NCI-H187 (cell line): ENCODE results near the gene MMP24.
"Not testable (repeated sequence)": the region's sequence is repeated elsewhere in the genome, so short reads cannot be mapped to it uniquely, and the experiment has no call there.

Experiments
- DNase-seq, 2 experiments: peaks; one replicate each; lab custom pipeline; 2025; lab: John Stamatoyannopoulos, UW

The MMP24 gene

DNA sequence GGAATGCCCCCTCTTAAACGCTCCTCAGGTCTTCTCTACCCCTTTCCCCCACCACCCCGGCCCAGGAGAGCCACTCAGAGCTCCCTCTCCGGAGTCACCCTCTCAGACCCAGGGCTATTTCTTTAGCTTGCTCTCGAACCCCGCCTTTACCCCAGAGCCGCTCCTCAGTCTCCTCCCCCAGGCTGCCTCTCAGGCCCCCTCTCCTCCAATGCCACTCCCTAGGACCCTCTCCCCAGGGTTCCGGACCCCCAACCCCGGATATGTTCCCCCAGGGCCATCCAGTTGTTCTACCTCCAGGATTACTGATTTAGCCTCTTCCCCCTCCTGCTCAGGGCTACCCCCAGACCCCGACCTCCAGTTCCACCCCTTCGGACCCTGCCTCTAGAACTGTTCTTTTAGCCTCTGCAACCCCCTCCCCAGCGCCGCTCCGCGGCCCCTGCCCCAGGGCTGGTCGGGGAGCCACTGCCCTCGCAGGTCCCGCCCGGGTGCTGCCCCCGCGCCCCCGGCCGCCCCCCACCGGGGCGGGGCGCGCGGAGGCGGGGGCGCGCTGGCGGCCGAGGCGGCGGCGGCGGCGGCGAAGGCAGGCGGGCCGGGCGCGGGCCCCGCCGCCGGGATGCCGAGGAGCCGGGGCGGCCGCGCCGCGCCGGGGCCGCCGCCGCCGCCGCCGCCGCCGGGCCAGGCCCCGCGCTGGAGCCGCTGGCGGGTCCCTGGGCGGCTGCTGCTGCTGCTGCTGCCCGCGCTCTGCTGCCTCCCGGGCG is at the start of gene MMP24:
Gene MMP24, plus strand, starts transcription at position 565 of the 758 bp plus-strand sequence. Its CDS starts 49 bp downstream, at position 614.
- no peak for DNase-seq

DNA sequence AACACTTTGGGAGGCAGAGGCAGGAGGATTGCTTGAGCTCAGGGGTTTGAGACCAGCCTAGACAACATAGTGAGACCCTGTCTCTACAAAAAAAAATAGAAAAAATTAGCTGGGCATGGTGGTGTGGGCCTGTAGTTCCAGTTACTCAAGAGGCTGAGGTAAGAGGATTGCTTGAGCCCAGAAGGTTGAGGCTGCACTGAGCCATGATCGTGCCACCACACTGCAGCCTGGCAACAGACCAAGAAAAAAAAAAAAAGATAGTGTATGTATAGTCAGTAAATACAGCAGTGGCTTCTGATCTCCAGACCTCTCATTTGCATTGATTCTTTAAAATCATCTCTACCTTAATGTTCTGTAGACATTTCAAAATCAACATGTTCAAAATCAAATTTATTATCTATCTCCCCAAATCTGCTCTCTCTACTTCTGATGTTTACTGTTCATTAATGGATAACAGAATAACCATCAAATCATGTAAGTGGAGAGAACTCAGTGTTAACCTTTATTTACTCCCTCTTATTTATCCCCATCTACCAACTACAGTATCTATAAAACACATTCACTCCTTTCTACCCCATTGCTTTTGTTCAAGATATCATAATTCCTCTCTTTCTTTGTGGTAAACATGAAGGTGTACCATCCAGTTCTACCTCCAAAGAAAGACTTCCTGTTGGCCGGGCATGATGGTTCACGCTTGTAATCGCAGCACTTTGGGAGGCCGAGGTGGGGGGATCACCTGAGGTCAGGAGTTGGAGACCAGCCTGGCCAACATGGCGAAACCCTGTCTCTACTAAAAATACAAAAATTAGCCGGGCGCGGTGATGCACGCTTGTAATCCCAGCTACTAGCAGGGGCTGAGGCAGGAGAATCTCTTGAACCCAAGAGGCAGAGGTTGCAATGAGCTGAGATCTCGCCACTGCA is 46.9 kb upstream of the MMP24 start:
- no peak for DNase-seq

DNA sequence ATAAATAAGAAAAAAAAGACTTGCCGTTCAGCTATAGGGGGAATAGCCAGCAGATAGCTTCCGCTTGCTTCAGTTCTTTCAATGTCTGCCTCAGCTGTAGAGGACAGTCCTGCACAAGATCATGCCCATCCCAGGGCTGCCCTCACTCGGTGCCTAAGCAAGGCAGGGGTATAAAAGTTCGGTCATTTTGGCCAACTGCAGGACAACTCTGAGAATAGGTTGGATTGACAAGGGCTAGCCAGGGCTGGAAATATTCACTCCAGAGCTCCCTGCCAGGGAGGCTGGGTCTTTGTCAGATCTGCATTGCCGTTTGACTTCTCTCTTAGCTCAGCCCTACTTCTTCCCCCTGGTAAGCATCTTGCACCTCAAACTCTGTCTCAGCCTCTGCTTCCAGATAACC is 46.2 kb upstream of the MMP24 start:
- no peak for DNase-seq

DNA sequence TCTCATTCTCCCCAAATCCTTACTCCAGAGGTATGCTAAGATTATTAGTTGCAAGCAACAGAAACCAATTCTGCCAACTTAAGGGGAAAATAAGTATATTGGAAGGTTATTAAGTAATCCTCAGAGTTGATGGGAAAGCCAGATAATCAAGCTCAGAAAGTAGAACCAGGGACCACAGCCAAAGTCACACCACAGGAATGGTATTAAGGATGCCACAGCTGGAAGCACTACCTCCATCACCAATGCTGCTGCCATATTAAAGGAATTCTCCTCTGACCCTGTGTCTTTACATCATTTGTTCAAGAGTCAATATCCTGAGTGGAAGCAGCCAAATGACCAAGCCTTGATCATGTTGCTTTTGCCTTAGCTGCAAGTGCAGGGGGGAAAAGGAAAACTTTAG is 44.8 kb upstream of the MMP24 start:
- no peak for DNase-seq

DNA sequence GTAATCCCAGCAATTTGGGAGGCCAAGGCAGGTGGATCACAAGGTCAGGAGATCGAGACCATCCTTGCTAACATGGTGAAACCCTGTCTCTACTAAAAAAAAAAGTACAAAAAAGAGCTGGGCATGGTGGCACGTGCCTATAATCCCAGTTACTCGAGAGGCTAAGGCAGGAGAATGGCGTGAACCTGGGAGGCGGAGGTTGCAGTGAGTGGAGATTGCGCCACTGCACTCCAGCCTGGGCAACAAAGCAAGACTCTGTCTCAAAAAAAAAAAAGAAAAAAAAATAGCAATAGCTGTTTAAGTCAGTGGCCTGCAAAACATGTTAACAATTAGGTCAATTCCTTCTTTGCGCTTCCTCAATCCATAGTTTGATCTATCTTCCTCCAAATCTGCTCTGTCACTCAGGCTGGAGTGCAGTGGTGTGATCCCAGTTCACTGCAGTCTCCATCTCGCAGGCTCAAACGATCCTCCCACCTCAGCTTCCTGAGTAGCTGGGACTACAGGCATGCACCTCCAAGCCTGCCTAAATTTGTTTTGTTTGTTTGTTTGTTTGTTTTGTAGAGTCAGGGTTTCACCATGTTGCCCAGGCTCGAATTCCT is 39.7 kb upstream of the MMP24 start:
- DNase-seq, result not testable (repeated sequence)

DNA sequence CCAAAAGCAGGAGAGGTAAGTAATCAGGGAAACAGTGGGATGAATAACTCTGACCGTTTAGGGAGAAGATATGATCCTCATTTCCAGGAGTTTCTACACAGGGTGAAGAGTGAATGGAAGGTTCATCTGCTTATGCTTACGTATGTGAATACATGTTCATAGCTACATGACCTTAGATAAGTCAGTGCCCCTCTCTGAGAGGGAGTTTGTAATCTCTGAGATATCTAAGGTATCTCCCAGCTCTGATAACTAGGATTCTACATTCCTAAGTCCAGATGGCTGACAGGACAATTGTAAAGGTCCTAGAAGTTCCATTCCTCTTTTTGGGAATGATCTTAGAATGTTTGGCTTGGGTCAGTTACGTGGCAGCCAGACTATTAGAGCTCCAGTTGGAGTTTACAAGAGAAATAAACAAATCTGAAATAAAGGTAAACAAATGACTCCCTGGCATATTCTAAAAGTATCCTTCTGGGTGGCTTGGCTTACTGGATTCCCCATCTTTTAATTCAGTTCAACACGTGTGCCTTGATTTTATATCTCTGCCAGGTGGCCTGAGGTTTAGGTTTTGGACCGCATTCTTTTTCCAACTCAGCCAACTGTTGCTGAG is 38.8 kb upstream of the MMP24 start:
- DNase-seq, result no peak

DNA sequence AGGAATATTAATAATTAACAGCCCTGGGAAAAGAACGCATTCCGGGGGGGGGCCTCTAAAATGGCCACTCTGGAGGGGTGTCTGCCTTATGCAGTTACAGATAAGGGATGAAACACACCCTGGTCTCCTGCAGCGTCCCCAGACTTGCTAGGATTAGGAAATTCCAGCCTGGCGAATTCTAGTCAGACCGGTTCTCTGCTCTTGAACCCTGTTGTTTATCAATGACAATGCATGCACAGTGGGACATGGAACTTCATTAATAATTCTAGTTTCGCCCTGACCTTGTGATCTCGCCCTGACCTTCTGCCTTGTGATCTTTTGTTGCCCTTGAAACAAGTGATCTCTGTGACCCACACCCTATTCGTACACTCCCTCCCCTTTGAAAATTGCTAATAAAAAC is 37.3 kb upstream of the MMP24 start:
- not testable (repeated sequence) for DNase-seq

DNA sequence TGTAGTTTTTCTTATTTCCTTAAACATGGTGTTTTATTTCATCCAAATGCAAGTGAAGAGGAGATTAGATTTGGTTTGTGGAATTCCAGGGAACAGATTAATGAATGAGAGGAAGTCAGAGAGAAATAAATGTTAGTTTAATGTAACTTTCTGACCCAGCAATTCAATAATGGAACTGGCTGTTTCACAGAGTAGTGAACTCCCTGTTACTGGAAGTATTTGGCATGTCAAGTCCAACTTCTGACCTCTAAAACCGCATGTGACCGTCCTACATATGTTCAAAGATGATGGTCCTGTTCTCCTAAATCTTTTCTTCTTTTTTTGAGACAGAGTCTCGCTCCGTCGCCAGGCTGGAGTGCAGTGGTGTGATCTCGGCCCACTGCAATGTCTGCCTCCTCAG is 35.9 kb upstream of the MMP24 start:
- no peak for DNase-seq

DNA sequence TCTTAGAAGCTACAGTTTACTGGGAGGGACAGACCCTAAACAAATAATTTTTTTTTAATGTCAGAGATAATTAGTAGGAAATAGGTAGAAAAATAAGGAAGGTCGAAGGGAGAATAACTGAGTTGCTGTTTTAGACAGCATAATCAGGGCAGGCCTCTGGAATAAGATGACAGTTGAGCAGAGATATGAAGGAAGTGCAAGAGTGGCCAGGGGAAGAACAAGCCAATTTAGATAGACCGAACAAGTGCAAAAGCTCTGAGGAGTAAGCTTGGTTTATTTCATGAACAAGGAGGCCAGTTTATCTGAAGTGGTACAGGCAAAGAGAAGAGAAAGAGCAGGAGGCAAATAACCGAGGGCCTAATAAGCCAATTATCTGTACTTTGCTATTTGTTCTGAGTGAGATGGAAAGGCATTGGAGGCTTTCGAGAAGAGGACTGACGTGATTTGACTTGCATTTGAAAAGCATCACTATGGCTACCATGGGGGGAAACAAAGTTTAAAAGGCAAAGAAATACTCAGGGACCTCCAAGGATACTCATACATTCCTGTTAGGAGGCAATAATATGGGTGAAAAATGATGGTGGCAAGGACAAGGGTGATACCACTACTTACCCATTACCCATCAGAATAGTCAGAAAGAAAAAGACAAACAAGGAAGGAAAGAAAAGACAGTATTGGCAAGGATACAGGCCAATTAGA is 34.9 kb upstream of the MMP24 start:
- no peak for DNase-seq

DNA sequence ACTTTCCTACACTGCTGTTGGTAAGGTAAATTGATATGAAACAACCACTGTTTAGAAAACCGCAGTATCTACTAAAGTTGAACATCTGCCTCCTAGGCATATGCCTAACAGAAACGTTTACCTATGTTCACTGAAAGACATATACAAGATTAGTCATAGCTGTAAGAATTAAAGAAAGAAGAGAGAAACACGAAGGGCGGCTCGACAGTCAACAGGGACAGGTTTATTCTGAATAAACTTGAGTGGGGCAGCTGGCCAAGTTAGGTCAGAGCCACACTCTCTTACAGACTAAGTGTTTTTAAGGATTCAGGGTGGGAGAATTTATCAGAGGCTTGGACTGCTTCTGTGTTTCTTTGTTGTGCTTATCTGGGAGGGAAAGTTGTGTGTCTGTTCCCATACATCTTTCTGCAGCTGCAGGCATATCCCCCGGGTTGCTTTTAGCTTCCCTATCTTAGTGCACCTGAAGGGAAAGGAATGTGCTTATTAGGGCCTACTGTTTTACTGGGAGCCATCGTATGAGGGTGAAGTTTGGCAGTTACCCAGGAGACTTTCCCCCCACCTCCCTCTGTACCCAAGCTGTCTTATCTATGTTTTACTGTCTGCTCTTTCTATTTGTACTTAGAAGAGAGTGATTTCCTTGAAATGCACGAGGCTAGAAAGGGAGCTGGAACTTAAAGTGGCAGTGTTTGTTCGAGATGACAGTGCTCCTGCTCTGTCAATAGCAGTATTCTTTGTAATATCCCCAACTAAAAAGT is 34.2 kb upstream of the MMP24 start:
- DNase-seq, result no peak

DNA sequence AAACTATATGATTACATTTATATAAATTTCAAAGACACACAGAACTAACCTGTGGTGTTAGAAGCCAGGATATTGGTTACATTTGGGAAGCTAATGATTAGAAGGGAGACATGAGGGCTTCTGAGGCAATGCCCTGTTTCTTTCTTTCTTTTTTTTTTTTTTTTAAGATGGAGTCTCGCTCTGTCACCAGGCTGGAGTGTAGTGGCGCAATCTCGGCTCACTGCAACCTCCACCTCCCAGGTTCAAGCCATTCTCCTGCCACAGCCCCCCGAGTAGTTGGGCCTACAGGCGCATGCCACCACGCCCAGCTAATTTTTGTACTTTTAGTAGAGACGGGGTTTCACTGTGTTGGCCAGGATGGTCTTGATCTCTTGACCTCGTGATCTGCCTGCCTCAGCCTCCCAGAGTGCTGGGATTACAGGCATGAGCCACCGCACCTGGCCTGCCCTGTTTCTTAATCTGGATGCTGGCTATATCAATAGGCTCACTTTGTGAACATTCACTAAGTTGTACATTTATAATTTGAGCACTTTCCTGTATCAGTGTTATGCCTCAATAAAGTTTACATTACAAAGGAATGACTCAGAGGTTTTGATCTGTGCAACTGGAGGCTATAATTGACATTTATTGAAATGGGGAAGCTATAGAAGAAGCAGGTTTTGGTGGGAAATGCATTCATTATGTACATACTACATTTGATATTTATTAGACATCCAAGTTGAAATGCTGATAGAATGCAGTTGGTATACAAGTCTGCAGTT is 33.3 kb upstream of the MMP24 start:
- DNase-seq, result not testable (repeated sequence)

DNA sequence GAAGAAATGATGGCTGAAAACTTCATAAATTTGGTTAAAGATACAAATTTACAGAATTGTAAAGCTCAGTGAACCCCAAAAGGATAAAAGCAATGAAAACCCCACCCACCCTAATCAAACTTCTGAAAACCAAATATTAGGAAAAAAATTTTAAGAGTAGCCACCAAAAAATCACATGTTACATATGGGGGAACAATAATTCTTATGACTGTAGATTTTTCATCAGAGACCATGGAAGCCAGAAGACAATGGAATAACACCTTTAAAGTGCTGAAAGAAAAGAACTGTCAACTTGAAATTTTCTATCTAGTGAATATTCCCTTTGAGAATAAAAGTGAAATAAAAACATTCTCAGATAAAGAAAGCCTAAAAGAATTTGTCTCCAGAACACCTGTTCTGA is 30.2 kb upstream of the MMP24 start:
- DNase-seq, result no peak

DNA sequence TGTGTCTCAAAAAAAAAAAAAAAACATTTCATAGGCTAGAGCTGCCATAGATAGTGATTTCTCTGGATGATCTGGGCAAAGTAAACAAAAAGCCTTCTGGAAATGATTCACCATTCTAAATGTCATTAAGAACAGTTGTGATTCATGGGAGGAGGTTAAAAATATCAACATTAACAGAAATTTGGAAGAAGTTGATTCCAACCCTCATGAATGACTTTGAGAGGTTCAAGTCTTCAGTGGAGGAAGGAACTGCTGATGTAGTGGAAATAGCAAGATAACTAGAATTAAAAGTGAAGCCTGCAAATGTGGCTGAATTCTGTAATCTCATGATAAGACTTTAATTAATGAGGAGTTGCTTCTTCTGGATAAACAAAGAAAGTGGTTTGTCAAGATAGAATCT is 26.8 kb upstream of the MMP24 start:
- DNase-seq, result no peak

DNA sequence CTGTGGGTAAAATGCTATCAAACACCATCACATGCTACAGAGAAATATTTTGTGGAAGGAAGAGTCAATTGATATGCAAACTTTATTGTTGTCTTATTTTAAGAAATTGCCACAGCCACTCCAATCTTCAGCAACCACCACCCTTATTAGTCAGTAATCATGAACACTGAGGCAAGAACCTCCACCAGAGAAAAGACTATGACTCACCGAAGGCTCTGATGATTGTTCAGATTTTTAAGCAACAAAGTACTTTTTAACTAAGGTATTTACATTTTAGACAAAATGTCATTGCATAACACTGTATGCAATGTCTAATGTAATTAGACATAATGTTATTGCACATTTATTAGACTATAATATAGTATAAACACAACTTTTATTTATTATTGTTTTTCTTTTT is 26.2 kb upstream of the MMP24 start:
- DNase-seq, result no peak

DNA sequence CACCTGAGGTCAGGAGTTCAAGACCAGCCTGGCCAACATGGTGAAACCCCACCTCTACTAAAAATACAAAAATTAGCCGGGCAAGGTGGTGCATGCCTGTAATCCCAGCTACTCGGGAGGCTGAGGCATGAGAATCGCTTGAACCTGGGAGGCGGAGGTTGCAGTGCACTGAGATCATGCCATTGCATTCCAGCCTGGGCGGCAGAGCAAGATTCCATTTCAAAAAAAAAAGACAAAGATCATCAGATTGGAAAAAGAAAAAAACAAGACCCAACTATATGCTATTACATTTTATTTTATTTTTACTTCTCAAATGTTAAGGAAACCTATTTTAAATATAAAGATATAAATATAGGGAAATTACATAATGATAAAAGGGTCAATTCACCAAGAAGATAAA is 25.0 kb upstream of the MMP24 start:
- not testable (repeated sequence) for DNase-seq

DNA sequence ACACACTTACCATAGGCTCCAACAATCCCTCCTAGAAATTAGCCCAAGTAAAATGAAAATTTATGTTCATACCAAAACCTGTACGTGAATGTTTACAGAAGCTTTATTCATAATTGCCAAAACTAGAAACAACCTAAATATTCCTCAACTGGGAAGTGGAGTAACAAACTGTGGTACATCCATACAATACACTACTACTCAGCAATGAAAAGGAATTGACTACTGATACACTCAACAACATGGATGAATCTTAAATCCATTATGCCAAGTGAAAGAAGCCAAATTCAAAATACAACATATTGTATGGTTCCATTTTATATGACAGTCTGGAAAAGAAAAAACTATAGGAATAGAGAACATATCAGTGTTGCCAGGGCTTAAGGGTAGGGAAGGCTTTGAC is 19.7 kb upstream of the MMP24 start:
- DNase-seq, result no peak

DNA sequence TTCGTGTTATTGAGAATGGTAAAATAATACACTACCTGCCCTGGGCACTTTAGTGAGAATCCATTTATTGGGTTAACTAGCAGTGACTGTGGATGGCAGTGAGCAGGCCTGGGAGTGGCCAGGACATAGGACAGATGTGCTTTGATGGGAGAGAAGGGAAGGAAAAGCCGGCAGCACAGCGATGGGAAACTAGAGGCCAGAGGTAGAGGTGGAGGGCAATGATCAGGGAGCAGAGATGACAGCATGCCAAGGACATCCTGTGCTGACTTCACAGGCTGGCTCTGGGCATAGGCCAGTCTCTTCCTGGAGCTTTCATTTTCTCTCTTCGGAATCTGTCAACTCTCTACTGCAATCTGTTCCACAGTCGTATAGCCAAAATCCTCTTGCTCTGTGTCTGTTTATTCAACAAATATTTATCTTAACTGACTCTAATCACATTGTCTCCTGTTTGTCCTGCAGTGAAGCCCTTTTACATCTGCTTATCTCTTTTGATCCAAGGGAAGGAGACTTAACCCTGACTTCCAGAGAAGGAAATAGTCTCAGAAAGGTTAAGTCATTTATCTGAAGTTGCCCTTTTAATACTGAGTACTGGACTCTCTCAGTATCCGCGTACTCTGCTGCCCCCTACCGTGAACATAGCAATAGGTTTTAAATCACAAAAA is 18.4 kb upstream of the MMP24 start:
- peak; percentile 4 to 15 for DNase-seq

DNA sequence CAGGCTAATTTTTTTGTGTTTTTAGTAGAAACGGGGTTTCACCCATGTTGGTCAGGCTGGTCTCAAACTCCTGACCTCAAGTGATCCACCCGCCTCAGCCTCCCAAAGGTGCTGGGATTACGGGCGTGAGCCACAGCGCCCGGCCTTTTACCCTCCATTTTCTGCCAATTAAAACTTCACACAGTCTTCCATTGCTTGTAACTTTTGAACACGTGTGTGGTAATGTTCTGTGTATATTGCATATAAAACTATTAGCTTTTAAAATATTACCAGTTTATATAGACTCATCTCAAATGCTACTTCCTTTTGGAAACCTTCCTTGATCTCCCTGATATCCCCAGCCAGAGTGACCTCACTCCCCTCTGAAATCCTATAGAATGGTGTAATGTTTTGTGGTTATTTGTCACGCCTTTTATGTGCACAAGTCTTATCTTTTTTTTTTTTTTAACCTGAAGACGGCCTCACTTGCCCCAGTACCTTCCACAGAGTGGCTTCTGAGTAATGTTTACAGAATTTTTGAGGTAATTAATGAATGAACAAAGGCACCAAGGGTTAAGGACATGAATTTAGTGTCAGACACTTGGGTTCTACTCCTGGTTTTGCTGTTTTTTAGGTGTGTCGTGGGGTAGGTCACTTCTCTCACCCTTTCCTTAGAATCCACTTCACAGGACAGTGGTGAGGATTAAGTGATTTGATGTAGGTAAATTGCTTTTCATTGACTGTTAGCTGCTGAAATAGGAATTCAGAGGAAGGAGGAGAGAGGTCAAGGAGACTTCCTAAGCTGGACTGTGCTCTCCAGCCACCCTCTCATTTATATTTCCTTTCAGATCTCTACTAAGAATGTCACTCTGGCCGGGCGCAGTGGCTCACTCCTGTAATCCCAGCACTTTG is 11.2 kb upstream of the MMP24 start:
- DNase-seq, result no peak

DNA sequence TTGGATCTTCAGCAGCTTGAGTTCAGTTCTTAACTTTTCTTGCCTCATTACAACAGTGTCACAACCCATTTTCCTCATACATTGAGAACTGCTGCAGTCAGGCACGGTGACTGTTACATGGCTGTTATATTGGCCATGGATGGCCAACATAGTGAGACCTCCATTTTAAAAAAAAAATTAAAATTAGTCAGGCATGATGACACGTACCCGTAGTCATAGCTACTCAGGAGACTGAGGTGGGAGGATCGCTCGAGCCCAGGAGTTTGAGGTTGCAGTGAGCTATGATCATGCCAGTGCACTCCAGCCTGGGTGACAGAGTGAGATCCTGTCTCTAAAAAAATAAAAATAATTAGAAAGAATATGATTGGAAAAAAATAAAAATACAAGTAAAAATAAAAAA is 9.9 kb upstream of the MMP24 start:
- DNase-seq, result no peak
